PC-9 (cell line): Measurements from ENCODE around the gene KCNH8. TPM values are rescaled to one million over a fixed set of nuclear protein-coding genes. Genes with fewer than 3 reads are reported as not detected.

ENCODE experiments used
- BruUV-seq: library from RNA; stranded (reverse); fragments of 400-500 nt; replicated peaks from 2 replicates; lab custom pipeline; 2021; lab: Mats Ljungman, UMichigan
- CTCF ChIA-PET: fragments of 300-600 bp; sonication (Branson Sonifier 250); formaldehyde crosslinking; loops from one replicate; lab custom pipeline; 2022; ENCODE audit warnings: antibody characterized with exemption; lab: Charles Lee
- POLR2A ChIA-PET: fragments of 300-600 bp; sonication (Branson Sonifier 250); formaldehyde crosslinking; loops from one replicate; lab custom pipeline; 2022; ENCODE audit warnings: antibody characterized with exemption; ENCODE audit not compliant: unreplicated experiment; lab: Charles Lee
- DNase-seq, 2 experiments: peaks; one replicate each; pipeline versions ENCODE4 v3.0.0 to v3.0.0-alpha.2; 2015 to 2022; ENCODE audit warnings: mixed read lengths in 1 of 2
- H2AFZ ChIP-seq: fragments of 200-600 bp; sonication (generic); 2 replicates; pipeline ENCODE4 v1.8.1; 2017; ENCODE audit warnings: antibody characterized with exemption
- H3F3A ChIP-seq: fragments of 200-600 bp; sonication (generic); 2 replicates; pipeline ENCODE4 v1.8.1; 2017; ENCODE audit warnings: antibody characterized with exemption, mild to moderate bottlenecking, low read depth; ENCODE audit not compliant: insufficient read depth
- H3K27ac ChIP-seq: fragments of 200-600 bp; sonication (generic); 2 replicates; pipeline ENCODE4 v1.6.1; 2016; ENCODE audit warnings: mixed run types
- H3K27me3 ChIP-seq: fragments of 200-600 bp; sonication (generic); 2 replicates; pipeline ENCODE4 v1.6.1; 2016; ENCODE audit warnings: low read depth, mixed run types; ENCODE audit not compliant: insufficient read depth
- H3K36me3 ChIP-seq: fragments of 200-600 bp; sonication (generic); 2 replicates; pipeline ENCODE4 v1.6.1; 2016; ENCODE audit warnings: low read depth, mixed run types
- H3K4me1 ChIP-seq: fragments of 200-600 bp; sonication (generic); replicated peaks from 2 replicates; pipeline ENCODE4 v1.6.1; 2016; ENCODE audit warnings: mixed run types; ENCODE audit not compliant: insufficient read depth
- H3K4me2 ChIP-seq: fragments of 200-600 bp; sonication (generic); 2 replicates; pipeline ENCODE4 v1.6.1; 2017; ENCODE audit warnings: mixed run types
- H3K4me3 ChIP-seq: fragments of 200-600 bp; sonication (generic); 2 replicates; pipeline ENCODE4 v1.6.1; 2016; ENCODE audit warnings: mixed run types
- H3K79me2 ChIP-seq: fragments of 200-600 bp; sonication (generic); 2 replicates; pipeline ENCODE4 v1.6.1; 2017; ENCODE audit warnings: low read depth, mixed run types
- H3K9me2 ChIP-seq: fragments of 200-600 bp; sonication (generic); 2 replicates; pipeline ENCODE4 v1.8.1; 2017; ENCODE audit warnings: mild to moderate bottlenecking; ENCODE audit not compliant: insufficient read depth
- H3K9me3 ChIP-seq: fragments of 200-600 bp; sonication (generic); 2 replicates; pipeline ENCODE4 v1.8.1; 2016; ENCODE audit warnings: low read depth; ENCODE audit not compliant: insufficient read depth
- H4K20me1 ChIP-seq: fragments of 200-600 bp; sonication (generic); 2 replicates; pipeline ENCODE4 v1.8.1; 2017; ENCODE audit not compliant: insufficient read depth
- CTCF ChIP-seq: fragments of 200-600 bp; sonication (generic); conservative IDR thresholded peaks from 2 replicates; pipeline ENCODE4 v1.6.1; 2017; ENCODE audit warnings: mixed run types, antibody characterized with exemption, mild to moderate bottlenecking, moderate library complexity
- EZH2 ChIP-seq: fragments of 200-600 bp; sonication (generic); IDR thresholded peaks from 2 replicates; pipeline ENCODE4 v1.8.0; 2017; ENCODE audit warnings: antibody characterized with exemption, low read depth
- intact Hi-C: fragments of 100-400 bp; cut with micrococcal nuclease; formaldehyde crosslinking; loops from one replicate; pipeline ENCODE4 v1.10.0; 2022; ENCODE audit not compliant: unreplicated experiment
- total RNA-seq: library from RNA; stranded (reverse); gene quantifications from 2 replicates; pipeline ENCODE4 v1.2.3, GENCODE V29; 2021

KCNH8 gene
- total RNA-seq, 1 experiment from 2014 or later, result 0.63 TPM

DNA sequence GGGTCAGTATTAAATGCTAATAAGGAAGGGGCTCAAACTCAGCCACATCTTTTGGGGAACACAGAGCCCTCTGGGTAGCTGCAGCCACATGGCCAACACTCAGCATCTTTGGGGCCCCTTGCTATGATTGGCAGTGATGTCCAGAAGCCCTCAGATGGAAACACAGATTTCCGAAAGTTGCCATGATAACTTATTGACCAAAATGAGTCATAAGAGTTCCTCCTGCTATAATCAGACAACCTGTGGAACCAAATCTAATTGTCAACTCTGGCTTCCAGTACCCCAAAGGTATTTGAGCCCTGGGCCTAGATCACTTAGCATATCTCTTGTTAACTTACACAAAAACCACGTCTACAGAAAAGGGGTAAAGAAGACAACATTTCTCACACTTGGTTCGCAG is 392.2 kb downstream of the KCNH8 start:
- Histone ChIP-seq H3K79me2 (no peaks in the 10 kb centered on the region), H3K27me3 (no peaks in the 10 kb centered on the region), H3K27ac (no peak overlapping the region), H3F3A (no peaks in the 10 kb centered on the region), H3K9me3 (no peaks in the 10 kb centered on the region), H4K20me1 (no peaks in the 10 kb centered on the region), H3K4me1 (no peaks in the 10 kb centered on the region), H2AFZ (no peak overlapping the region), H3K4me3 (no peak overlapping the region), H3K36me3 (no peaks in the 10 kb centered on the region), H3K4me2 (no peak overlapping the region), H3K9me2 (no peaks in the 10 kb centered on the region)
- intact Hi-C loops, result loop anchor here (5.0 kb wide), 1 partner anchor 193 kb away; no protein-coding TSS in a partner anchor
- ChIA-PET POLR2A (no interaction called here), CTCF (no interaction called here)
- DNase-seq, result no peak
- BruUV-seq, result no TSS peak
- TF ChIP-seq EZH2 (no peak), CTCF (no peak)

GRCh38 chr3:19541284-19541683 is 393.0 kb downstream of the KCNH8 start:
- Histone ChIP-seq H3K9me2 (no peaks in the 10 kb centered on the region), H3F3A (no peaks in the 10 kb centered on the region), H3K36me3 (no peaks in the 10 kb centered on the region), H3K4me2 (no peak overlapping the region), H3K4me1 (no peaks in the 10 kb centered on the region), H4K20me1 (no peaks in the 10 kb centered on the region), H3K27ac (no peak overlapping the region), H2AFZ (no peak overlapping the region), H3K79me2 (no peaks in the 10 kb centered on the region), H3K9me3 (no peaks in the 10 kb centered on the region), H3K4me3 (no peak overlapping the region), H3K27me3 (no peaks in the 10 kb centered on the region)
- POLR2A ChIA-PET, result no interaction called here
- intact Hi-C loops, result loop anchor here (5.0 kb wide), 1 partner anchor 194 kb away; no protein-coding TSS in a partner anchor
- no peak for DNase-seq
- no peak for TF ChIP-seq EZH2
- no peak for TF ChIP-seq CTCF
- CTCF ChIA-PET, result interaction anchor here (1.2 kb wide), 1 partner anchor 192 kb away, joined by 3 read pairs; no protein-coding TSS in a partner anchor
- BruUV-seq, result no TSS peak

- POLR2A ChIA-PET, result no interaction called here
- Histone ChIP-seq H3K9me2 (no peaks in the 10 kb centered on the region), H3K4me2 (no peak overlapping the region), H3K36me3 (no peaks in the 10 kb centered on the region), H4K20me1 (no peaks in the 10 kb centered on the region), H2AFZ (no peak overlapping the region), H3K4me1 (no peaks in the 10 kb centered on the region), H3K27ac (no peak overlapping the region), H3F3A (no peaks in the 10 kb centered on the region), H3K79me2 (no peaks in the 10 kb centered on the region), H3K27me3 (no peaks in the 10 kb centered on the region), H3K9me3 (no peaks in the 10 kb centered on the region), H3K4me3 (no peak overlapping the region)
- CTCF ChIA-PET, result no interaction called here
- TF ChIP-seq EZH2, result no peak
- TF ChIP-seq CTCF, result peak; percentile 59
- intact Hi-C loops, result loop anchor here (5.0 kb wide), 1 partner anchor 196 kb away; no protein-coding TSS in a partner anchor
- DNase-seq, result no peak
- no TSS peak for BruUV-seq
Measured at GRCh38 chr3:19543212-19543841, 395.0 kb downstream of the KCNH8 start.
